COLO829 (cell line): ENCODE measurements around the gene RPS3A.
"Not testable (repeated sequence)": the region's sequence is repeated elsewhere in the genome, so short reads cannot be mapped to it uniquely, and the experiment has no call there.

Experiments used
- DNase-seq: peaks from one replicate; pipeline ENCODE4 v3.0.0; 2012; ENCODE audit warnings: low spot score

Gene RPS3A

DNA sequence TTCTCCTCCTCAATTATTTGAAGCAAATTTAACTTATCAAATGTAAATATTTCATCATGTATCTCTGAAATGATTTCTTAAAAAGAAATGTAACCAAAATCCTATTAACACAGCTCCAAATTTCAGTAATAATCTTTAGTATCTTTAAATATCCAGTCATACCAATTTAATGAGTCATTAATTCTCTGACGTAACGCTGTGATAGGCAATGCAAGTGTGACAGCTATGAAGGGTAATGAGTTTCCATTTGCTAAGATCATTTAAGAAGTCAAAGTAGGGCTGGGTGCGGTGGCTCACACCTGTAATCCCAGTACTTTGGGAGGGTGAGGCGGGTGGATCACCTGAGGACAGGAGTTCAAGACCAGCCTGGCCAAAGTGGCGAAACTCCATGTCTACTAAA, 15.6 kb downstream of the RPS3A start:
- no peak for DNase-seq

GRCh38 chr4:151117371-151117962, 18.0 kb downstream of the RPS3A start:
- peak; percentile 80 for DNase-seq

GRCh38 chr4:151129796-151130195, 30.4 kb downstream of the RPS3A start:
- DNase-seq: no peak

DNA sequence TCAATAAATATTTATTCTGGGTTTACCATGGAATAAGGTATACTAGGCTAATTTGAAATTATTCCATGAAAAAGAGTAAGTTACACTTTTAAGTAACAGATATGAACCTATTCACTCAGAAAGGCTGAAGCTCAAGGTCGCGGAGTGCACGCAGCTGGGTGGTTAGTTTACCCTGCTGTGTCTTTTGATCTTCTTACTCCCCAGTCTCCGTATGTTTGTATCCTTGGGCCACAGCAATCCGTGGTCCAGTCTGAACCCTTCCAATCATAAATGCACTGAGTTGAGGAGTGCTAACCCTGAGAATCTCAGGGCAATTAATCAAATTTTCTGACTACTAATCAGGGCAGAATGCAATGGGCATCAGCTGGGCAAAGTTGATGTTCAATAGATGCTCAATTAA, 33.9 kb downstream of the RPS3A start:
- DNase-seq: no peak

DNA sequence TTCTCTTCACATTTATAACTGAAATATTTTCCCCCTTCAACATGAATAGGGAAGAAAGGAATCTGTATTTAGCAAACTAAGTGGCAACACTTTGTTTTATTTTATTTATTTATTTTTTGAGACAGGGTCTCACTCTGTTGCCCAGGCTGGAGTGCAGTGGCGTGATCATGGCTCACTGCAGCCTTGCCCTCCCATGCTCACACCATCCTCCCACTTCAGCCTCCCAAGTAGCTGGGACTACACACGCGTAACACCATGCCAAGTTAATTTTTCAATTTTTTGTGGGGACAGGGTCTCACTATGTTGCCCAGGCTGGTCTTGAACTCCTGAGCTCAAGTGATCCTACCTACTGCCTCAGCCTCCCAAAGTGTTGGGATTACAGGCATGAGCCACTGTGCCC, 36.6 kb downstream of the RPS3A start:
- DNase-seq: not testable (repeated sequence)

- DNase-seq: no peak
Measured at GRCh38 chr4:151139814-151140213, 40.4 kb downstream of the RPS3A start.

DNA sequence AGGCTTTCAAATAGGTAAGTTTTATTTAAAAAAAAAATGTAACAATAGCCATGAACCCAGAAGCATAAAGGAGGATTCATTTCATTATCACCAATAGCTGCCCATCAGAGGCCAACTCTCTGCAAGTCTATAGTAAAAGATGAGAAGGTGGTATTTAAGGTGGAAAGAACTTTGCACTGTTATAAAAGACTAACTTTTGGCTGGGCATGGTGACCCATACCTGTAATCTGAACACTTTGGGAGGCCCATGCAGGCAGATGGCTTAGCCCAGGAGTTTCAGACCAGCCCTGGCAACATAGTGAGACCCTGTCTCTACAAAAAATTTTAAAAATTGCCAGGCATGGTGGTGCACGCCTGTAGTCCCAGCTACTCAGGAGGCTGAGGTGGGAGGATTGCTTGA, 43.3 kb downstream of the RPS3A start:
- DNase-seq: no peak

DNA sequence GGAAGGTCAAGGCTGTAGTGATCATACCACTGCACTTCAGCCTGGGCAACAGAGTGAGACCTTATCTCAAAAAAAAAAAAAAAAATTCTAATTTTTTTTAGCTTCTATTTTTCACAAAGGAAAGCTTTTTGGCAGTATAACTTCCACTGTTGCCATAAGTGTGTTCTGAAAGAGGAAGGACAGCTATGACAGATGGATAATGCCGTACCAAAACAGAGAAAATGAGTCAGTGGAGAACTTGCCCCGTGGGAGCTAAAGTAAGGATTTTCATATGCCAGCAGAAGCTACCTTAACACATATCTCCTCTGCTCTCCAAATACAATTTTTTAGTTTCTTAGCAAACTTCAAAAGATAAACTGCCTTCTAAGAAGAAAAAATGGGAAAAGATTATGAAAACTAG, 43.7 kb downstream of the RPS3A start:
- DNase-seq: no peak

DNA sequence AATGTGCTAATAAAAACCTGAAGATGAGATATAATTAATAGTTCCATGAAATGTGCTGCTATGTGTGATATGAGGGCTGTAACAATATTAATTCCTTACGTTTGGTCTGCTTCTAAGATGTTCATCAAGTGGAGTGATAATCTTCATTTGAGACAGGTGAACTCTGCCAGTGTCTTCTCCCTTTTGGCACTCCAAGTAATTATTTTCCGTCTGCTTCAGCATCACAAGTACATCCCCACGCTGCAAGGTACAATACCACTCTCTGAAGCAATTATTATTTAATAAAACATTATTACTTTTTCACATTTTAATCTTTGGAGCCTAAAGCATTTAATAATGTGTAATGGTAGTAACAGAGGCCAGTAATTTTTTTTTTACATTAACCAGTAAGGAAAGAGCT, 44.4 kb downstream of the RPS3A start:
- DNase-seq: no peak

DNA sequence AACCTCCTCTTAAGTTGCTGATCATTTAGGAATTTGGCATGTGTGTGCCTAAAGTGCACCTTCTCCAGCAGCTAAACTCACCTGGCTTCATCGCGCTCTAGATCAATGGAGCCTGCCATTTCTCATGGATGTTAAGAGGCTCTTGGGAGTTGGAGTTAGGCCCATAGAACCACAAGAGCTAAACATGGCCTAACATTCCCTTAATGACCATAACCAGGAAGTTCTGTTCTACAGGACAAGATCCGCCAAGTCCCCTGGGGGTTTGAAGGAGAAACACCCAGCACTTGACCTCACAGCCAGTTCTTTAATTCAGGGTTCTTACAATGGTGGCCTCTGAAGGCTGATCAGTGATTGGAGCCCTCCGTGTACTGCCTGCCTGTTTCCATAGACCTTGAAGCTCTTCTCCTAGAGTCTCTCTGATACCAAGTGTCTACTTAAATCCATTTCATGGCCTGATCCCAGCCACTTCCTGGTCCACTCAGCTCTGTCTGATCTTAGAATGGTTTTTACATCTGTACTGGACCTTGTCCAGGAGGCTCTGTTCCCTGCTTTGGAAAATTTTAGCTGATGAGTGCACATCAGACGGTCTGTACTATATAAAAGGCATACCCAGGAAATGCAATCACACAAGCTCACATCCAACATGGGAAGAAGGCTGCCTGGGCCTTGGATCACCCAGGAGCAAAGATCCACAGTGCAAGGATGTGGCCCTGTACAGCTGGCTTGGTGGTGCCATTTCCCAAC, 45.1 kb downstream of the RPS3A start:
- DNase-seq: no peak

GRCh38 chr4:151147000-151147399, 47.6 kb downstream of the RPS3A start:
- no peak for DNase-seq

DNA sequence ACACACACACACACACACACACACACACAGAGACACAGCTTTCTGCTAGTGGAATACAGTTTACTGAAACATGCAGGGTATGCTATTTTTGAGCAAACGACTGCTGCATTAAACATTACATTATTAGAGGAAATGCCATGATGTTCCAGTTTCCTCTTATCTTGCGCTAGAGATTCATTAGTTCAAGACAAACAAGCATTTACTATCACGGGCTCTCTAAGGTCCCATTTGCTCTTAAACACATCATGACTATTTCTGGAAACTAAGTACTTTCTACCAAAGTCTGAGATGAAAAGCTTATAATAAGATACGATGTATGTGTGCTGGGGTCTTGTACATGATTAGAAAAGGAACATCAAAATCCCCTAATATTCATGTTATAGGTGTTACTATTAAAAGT, 48.8 kb downstream of the RPS3A start:
- no peak for DNase-seq

- DNase-seq: no peak
Measured at GRCh38 chr4:151150821-151151580, 51.6 kb downstream of the RPS3A start.

DNA sequence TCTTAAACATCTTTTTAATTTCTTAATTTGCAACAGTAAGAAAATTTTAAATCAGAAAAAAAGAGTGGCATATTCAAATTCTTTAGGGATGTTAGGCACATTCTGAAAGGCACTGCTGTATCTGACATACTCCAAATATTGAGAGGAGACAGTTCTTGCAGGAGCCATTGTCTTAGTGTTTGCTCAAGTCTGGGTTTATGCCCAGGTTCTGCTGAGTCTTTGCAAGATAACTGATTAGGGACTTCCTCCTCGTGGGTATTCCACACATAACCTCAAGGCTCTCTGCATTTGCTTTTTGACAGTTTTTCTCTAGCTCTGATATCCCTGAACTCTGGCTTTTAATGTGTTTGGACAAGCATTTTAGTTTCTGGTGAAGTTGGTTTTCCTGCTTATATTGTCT, 52.6 kb downstream of the RPS3A start:
- no peak for DNase-seq

- no peak for DNase-seq
Measured at GRCh38 chr4:151153585-151153984, 54.2 kb downstream of the RPS3A start.
